ENCODE data around the gene OR1D5. TPM values are rescaled to one million over a fixed set of nuclear protein-coding genes. Genes with fewer than 3 reads are reported as not detected.
A peak's percentile ranks its signal among the peaks of the same experiment; 100 is the strongest.

The OR1D5 gene
- total RNA-seq, 6 experiments from 2014 or later: not detected

DNA sequence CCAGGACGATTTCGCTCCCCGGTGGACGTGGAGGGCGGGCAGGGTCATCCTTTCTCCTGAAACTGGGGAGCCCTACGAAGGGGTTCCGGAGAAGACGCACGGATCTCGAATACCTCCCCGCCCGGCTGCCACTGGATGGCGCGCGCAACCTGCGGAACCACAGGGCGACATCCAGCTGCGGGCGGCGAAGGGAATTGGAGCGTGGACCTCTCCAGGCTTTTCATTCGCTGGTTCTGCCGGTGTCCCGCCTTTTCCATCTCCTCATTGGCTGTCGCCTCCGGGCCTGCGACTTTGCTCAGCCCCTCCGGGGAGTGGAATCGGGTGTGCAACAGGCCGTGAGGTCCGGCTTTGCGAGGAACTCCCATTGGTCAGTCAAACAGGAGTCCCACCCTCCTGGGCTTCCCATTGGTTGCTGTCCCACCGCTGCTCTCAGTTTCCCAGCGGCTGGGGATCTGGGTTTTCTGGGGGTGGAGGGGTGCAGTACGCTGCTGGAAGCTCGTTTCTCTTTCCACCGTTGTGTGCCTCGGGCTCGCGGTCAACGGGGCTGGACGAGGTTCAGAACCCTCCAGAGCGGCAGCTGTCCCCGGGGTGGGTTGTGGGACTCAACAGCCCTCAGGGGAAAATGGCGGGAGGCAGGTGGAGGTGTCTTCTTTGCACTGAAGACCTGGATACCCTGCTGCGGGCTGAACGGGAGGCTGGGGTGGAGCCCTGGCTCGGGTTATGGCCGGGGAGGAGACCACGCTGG is 14.5 kb downstream of the OR1D5 start:
- Mint-ChIP-seq H3K4me3 (peak overlapping the region; percentile 95), H3K36me3 (ENCODE audit: low read depth) (no peaks in the 10 kb centered on the region), H3K27ac (peak overlapping the region; percentile 64), H3K27me3 (ENCODE audit: insufficient read depth) (no peaks in the 10 kb centered on the region), H3K4me1 (ENCODE audit: low read depth) (peaks cover 19% of the 10 kb centered on the region; the same call in 1 of the 2 replicates), H3K9me3 (peaks cover 9% of the 10 kb centered on the region; the same call in 1 of the 2 replicates)
- TF ChIP-seq, protein P1, sequence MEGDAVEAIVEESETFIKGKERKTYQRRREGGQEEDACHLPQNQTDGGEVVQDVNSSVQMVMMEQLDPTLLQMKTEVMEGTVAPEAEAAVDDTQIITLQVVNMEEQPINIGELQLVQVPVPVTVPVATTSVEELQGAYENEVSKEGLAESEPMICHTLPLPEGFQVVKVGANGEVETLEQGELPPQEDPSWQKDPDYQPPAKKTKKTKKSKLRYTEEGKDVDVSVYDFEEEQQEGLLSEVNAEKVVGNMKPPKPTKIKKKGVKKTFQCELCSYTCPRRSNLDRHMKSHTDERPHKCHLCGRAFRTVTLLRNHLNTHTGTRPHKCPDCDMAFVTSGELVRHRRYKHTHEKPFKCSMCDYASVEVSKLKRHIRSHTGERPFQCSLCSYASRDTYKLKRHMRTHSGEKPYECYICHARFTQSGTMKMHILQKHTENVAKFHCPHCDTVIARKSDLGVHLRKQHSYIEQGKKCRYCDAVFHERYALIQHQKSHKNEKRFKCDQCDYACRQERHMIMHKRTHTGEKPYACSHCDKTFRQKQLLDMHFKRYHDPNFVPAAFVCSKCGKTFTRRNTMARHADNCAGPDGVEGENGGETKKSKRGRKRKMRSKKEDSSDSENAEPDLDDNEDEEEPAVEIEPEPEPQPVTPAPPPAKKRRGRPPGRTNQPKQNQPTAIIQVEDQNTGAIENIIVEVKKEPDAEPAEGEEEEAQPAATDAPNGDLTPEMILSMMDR (IDR thresholded peaks at IDR 0.05): peak; percentile 77
- DNase-seq: peak; percentile 97

DNA sequence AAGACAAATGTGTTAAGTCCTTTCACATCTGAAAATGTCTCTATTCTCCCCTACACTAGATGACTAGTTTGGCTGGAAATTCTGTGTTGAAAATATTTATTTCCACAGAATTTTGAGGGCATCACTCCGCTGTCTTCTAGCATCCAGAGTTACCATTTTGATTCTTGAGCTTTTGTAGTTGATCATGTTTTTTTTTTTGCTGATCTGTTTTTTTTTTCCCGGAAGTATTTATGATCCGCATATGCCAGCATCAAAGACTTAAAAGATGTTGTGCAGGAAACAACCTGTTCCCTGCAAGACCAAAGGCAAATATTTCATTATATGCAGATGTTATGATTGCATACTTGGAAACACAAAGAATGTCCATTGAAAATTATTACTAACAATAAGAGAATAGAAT is 16.7 kb downstream of the OR1D5 start:
- H3K36me3 Mint-ChIP-seq (ENCODE audit: low read depth): peaks cover 5% of the 10 kb centered on the region; the same call in 1 of the 2 replicates
- H3K9me3 Mint-ChIP-seq: peaks cover 21% of the 10 kb centered on the region

DNA sequence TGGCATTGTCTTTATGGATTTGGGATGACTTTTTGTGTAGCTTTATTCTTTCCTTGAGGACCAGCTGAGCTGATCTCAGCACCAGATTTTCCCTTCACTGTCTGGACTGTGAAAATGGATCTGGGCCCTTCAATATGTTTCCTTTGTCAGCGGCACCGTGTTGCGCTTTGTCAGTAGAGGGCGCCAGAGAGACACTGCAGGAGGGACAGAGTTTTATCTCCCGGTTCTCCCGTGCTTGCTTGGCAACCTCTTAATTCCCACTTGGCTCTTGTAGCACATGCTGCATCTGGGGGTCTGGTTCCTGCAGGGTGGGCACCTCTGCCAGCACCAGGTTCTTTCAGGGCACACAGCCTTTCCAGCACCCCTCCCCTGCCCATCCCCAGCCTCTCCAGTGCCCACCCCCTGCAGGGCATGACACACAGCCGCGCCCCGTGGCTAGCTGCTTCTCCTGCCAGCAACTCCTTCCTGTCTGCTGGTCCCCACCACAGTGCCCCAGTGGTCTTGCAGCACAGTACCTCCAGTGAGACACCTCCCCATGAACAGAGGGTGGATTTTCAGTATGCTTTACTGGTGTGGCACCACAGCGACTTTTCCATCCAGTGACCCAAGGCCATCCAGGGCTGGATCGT is 19.6 kb downstream of the OR1D5 start:
- no peak for DNase-seq
- H3K27me3 Mint-ChIP-seq (ENCODE audit: insufficient read depth): peaks cover 4% of the 10 kb centered on the region
- no peak overlapping the region for H3K4me3 Mint-ChIP-seq
- TF ChIP-seq, protein P1 (IDR thresholded peaks at IDR 0.05): peak; percentile 67
- peaks cover 21% of the 10 kb centered on the region for H3K9me3 Mint-ChIP-seq
- H3K36me3 Mint-ChIP-seq (ENCODE audit: low read depth): peaks cover 5% of the 10 kb centered on the region; the same call in 1 of the 2 replicates
- H3K4me1 Mint-ChIP-seq (ENCODE audit: low read depth): peaks cover 7% of the 10 kb centered on the region; the same call in 1 of the 2 replicates
- H3K27ac Mint-ChIP-seq: no peak overlapping the region

More for the DNA sequence above, 16.7 kb downstream of the OR1D5 start:
- peaks cover 4% of the 10 kb centered on the region for H3K27me3 Mint-ChIP-seq (ENCODE audit: insufficient read depth)
- no peak for DNase-seq
- peaks cover 19% of the 10 kb centered on the region; the same call in 1 of the 2 replicates for H3K4me1 Mint-ChIP-seq (ENCODE audit: low read depth)
- TF ChIP-seq, protein P1 (IDR thresholded peaks at IDR 0.05): no peak
- no peak overlapping the region for H3K27ac Mint-ChIP-seq
- no peak overlapping the region for H3K4me3 Mint-ChIP-seq

DNA sequence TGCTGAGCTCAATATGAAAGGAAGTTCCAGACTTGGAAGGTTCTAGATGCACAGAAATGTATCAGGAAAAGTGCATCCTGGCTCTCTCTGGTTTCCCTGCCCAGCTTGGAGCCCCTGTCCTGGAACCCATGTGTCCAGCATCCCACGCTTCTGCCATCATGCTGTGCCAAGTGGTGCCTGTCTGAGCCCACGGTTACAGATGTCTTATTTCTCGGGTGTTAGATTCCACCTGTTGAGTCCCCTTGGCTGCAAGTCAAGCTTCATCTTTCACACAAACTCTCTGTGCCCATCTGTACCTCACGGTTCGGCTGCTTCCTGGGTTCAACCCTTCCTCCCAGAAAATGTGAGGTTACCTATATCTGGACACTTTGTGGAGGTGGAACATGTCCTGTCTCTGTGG is 22.5 kb downstream of the OR1D5 start:
- TF ChIP-seq, protein P1 (IDR thresholded peaks at IDR 0.05): no peak
- peaks cover 6% of the 10 kb centered on the region for H3K27me3 Mint-ChIP-seq (ENCODE audit: insufficient read depth)
- H3K27ac Mint-ChIP-seq: no peak overlapping the region
- peaks cover 21% of the 10 kb centered on the region for H3K9me3 Mint-ChIP-seq
- no peak overlapping the region for H3K4me3 Mint-ChIP-seq
- DNase-seq: no peak
- H3K36me3 Mint-ChIP-seq (ENCODE audit: low read depth): peaks cover 5% of the 10 kb centered on the region; the same call in 1 of the 2 replicates
- H3K4me1 Mint-ChIP-seq (ENCODE audit: low read depth): no peaks in the 10 kb centered on the region

DNA sequence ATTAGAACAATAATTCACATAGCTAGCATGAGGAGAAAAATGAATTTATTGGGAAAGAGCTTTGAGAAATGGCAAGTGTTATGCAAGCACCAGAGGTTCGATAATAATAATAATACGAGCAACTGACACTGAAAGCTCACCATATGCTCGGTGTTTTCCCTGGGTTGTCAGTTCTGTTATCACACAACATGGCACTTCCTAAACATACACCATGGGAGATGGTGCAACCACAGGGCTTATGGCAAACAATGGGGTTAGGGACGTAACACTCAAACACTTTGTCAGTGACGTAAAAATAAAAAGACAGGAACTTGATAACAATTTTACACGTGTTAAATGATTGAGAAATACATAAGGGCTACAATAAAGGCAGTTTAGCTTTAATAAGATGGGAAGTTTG is 23.7 kb downstream of the OR1D5 start:
- TF ChIP-seq, protein P1 (IDR thresholded peaks at IDR 0.05): no peak
- Mint-ChIP-seq H3K4me3 (no peak overlapping the region), H3K36me3 (ENCODE audit: low read depth) (peaks cover 11% of the 10 kb centered on the region; the same call in 1 of the 2 replicates), H3K27me3 (ENCODE audit: insufficient read depth) (peaks cover 6% of the 10 kb centered on the region), H3K9me3 (peaks cover 20% of the 10 kb centered on the region), H3K4me1 (ENCODE audit: low read depth) (no peaks in the 10 kb centered on the region), H3K27ac (no peak overlapping the region)
- no peak for DNase-seq
